ENCODE data around the gene IKZF1. TPM values are rescaled to one million over a fixed set of nuclear protein-coding genes. Genes with fewer than 3 reads are reported as not detected.

IKZF1 gene
- total and polyA plus RNA-seq, 9 of the 15 experiments (the other 6 are each of a cell fraction or from before 2014, with no cell fraction given), result 12.6 to 85.3 (median 44.7) TPM

GRCh38 chr7:50266635-50267386 lies 37.7 kb upstream of the IKZF1 start (continued):
- TF ChIP-seq SFPQ (IDR thresholded peaks at IDR 0.05; ENCODE audit: low read depth, low read length) (no peak), ZNF644 (tag; IDR thresholded peaks at IDR 0.05; ENCODE audit: low read depth) (no peak), NFATC3 (IDR thresholded peaks at IDR 0.05) (no peak), ZNF766 (CRISPR knock-in tag; conservative IDR thresholded peaks at IDR 0.05) (0 out of 2 replicates have a peak, but pooled peaks have one; percentile 21), SMAD3 (CRISPR knock-in tag; conservative IDR thresholded peaks at IDR 0.05) (no peak), CGGBP1 (CRISPR knock-in tag; IDR thresholded peaks at IDR 0.05) (no peak), TGIF2 (CRISPR knock-in tag; IDR thresholded peaks at IDR 0.05) (no peak), CEBPG (CRISPR knock-in tag; IDR thresholded peaks at IDR 0.05) (no peak), CEBPG (tag; conservative IDR thresholded peaks at IDR 0.05 in 1 of 2, IDR thresholded peaks at IDR 0.05 in 1 of 2) (peak in 1 of 2 experiments; percentile 39; a peak in 2 of 4 replicates), POLR2A (conservative IDR thresholded peaks at IDR 0.05) (no peak), MCM5 (IDR thresholded peaks at IDR 0.05; ENCODE audit: low read depth) (no peak), CBFA2T2 (conservative IDR thresholded peaks at IDR 0.05) (no peak), CREM (IDR thresholded peaks at IDR 0.05; ENCODE audit: low read depth) (0 out of 2 replicates have a peak, but pooled peaks have one; percentile 9), ELK1 (CRISPR knock-in tag; IDR thresholded peaks at IDR 0.05) (no peak), RFX7 (CRISPR knock-in tag; IDR thresholded peaks at IDR 0.05) (no peak), ZFP30 (CRISPR knock-in tag; IDR thresholded peaks at IDR 0.05; ENCODE audit: borderline replicate concordance) (no peak), JUNB (CRISPR knock-in tag; conservative IDR thresholded peaks at IDR 0.05) (no peak), ZNF316 (IDR thresholded peaks at IDR 0.05) (no peak), THRA (IDR thresholded peaks at IDR 0.05) (no peak), SIX5 (IDR thresholded peaks at IDR 0.05; ENCODE audit: borderline replicate concordance in 1 of 2, insufficient read depth in 1 of 2, low read depth in 1 of 2, low read length in 2 of 2) (no peak), ZNF232 (CRISPR knock-in tag; IDR thresholded peaks at IDR 0.05) (no peak), POLR2AphosphoS2 (IDR thresholded peaks at IDR 0.05; ENCODE audit: low read length) (no peak)
